HFFc6 (cell line): ENCODE measurements around the gene DPYSL3. TPM values are rescaled to one million over a fixed set of nuclear protein-coding genes. Genes with fewer than 3 reads are reported as not detected.

Experiments
- DNase-seq: peaks from one replicate; pipeline ENCODE4 v3.0.0-alpha.2; 2018
- H3K27ac Mint-ChIP-seq: 2 replicates; pipeline ENCODE4 v1.8.0; 2020; ENCODE audit warnings: mild to moderate bottlenecking, mixed read lengths
- H3K27me3 Mint-ChIP-seq: 2 replicates; pipeline ENCODE4 v1.8.0; 2021; ENCODE audit warnings: mild to moderate bottlenecking, moderate library complexity, mixed read lengths; ENCODE audit not compliant: insufficient read depth
- H3K36me3 Mint-ChIP-seq: 2 replicates; pipeline ENCODE4 v1.8.0; 2021; ENCODE audit warnings: low read depth, mixed read lengths
- H3K4me1 Mint-ChIP-seq: 2 replicates; pipeline ENCODE4 v1.8.0; 2020; ENCODE audit warnings: low read depth, mixed read lengths
- H3K4me3 Mint-ChIP-seq: 2 replicates; pipeline ENCODE4 v1.8.0; 2020; ENCODE audit warnings: mild to moderate bottlenecking, moderate library complexity, mixed read lengths
- H3K9me3 Mint-ChIP-seq: 2 replicates; pipeline ENCODE4 v1.8.0; 2020; ENCODE audit warnings: mild to moderate bottlenecking, mixed read lengths
- CTCF ChIP-seq: fragments of 200-600 bp; sonication (generic); IDR thresholded peaks from 2 replicates; pipeline ENCODE4 v1.5.0; 2021; ENCODE audit warnings: antibody characterized with exemption, mild to moderate bottlenecking
- total RNA-seq, 6 experiments: library from RNA; stranded (reverse); fragmentation: NEBNext Ultra II Directional; extraction: Animal tissue kit (Norgen Biotek cat#: 25700); gene quantifications; 2 replicates in 1 of 6; 3 replicates in 5 of 6; pipeline ENCODE4 v1.2.3, GENCODE V29; 2021

The DPYSL3 gene
- total RNA-seq, 6 experiments from 2014 or later: 41.9 to 57.7 (median 55.3) TPM

DNA sequence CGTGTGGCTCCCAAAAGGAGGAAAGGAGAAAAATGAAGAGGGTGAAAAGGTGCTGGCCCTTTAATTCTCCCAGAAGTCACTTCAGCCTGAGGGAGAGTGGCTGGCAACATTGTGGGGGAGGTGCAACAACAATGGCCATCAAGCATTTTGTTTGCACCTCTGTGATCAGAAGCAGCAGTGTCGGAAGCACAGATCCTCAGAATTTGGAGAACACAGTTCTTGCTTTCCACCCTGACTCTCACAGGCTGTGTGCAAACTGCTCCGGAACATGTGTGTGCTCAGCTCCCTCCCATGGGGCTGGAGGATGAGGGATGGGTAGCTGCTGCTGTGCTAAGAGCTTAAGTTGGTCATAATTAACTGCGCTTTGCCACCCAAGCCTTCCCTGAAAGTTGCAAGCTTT, 127.1 kb downstream of the DPYSL3 start:
- H3K9me3 Mint-ChIP-seq: no peaks in the 10 kb centered on the region; the same call in 1 of the 2 replicates
- DNase-seq: no peak
- H3K27me3 Mint-ChIP-seq: peaks cover 1% of the 10 kb centered on the region
- H3K4me3 Mint-ChIP-seq: peak overlapping the region; percentile 87
- peak overlapping the region; percentile 68 for H3K27ac Mint-ChIP-seq
- peaks cover 20% of the 10 kb centered on the region for H3K4me1 Mint-ChIP-seq
- H3K36me3 Mint-ChIP-seq: no peaks in the 10 kb centered on the region
- TF ChIP-seq CTCF: no peak

DNA sequence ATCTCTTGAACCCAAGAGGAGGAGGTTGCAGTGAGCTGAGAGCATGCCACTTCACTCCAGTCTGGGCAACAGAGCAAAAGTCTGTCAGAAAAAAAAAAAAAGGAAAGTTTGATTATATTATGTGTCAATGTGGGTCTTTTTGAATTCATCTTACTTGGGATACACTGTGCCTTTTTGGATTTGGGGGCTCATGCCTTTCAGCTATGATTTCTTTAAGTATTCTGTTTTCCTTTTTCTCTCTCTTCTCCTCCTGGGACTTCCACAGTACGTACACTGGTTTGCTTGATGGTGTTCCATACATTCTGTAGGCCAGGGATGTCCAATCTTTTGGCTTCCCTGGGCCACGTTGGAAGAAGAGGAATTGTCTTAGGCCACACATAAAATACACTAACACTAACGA, 128.3 kb downstream of the DPYSL3 start:
- Mint-ChIP-seq H3K4me1 (peaks cover 20% of the 10 kb centered on the region), H3K9me3 (no peaks in the 10 kb centered on the region; the same call in 1 of the 2 replicates), H3K36me3 (no peaks in the 10 kb centered on the region), H3K27me3 (peaks cover 1% of the 10 kb centered on the region), H3K27ac (no peak overlapping the region), H3K4me3 (no peak overlapping the region)
- TF ChIP-seq CTCF: no peak
- no peak for DNase-seq

DNA sequence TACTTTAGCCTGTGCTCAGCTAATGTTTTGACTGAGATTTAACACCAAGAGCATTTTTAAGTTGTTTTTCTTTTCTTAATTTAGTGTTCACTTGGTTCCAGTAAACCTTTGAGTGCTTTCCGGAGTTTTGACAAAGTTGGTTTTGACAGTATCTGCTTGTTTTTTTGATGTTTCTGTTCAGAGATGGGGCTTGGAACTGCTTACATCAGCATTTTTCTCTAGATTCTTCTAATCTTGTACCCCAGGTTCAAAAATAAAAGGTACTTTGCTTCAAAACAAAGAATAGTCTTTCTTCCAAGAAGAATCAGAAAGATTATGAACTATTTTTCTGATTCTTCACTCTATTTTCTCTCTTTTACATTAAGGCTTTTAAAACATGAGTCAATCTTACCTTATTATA, 132.2 kb downstream of the DPYSL3 start:
- no peak overlapping the region for H3K27ac Mint-ChIP-seq
- H3K4me3 Mint-ChIP-seq: no peak overlapping the region
- no peaks in the 10 kb centered on the region; the same call in 1 of the 2 replicates for H3K9me3 Mint-ChIP-seq
- peaks cover 1% of the 10 kb centered on the region; the same call in 1 of the 2 replicates for H3K27me3 Mint-ChIP-seq
- TF ChIP-seq CTCF: no peak
- H3K4me1 Mint-ChIP-seq: peaks cover 8% of the 10 kb centered on the region
- H3K36me3 Mint-ChIP-seq: no peaks in the 10 kb centered on the region
- DNase-seq: no peak

DNA sequence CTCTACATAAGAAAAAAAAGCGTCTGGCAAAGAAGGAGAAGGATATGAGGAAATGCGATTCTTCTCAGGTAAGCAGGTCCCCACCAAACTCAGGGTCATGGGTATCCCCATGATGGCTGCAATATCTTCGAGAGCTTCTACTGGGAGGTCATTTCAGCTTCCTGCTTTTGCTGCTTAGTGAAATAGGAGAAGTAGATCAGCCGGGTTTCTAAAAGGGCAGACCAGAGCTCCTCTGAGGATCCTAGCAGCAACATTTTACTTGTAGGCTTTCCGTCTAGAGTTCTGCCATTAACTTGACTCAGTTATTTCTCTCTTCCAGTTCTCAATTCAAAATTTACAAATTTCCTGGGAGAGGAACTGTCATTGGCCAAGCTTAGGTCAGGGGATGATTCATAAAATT, 134.7 kb downstream of the DPYSL3 start:
- Mint-ChIP-seq H3K27ac (no peak overlapping the region), H3K36me3 (no peaks in the 10 kb centered on the region), H3K27me3 (no peaks in the 10 kb centered on the region; the same call in 1 of the 2 replicates), H3K4me3 (no peak overlapping the region), H3K9me3 (no peaks in the 10 kb centered on the region; the same call in 1 of the 2 replicates), H3K4me1 (0 out of 2 replicates have a peak, but pooled peaks cover 5% of the 10 kb centered on the region)
- TF ChIP-seq CTCF: no peak
- DNase-seq: no peak

GRCh38 chr5:147373328-147373727, 136.5 kb downstream of the DPYSL3 start:
- no peaks in the 10 kb centered on the region for H3K36me3 Mint-ChIP-seq
- H3K27ac Mint-ChIP-seq: no peak overlapping the region
- H3K9me3 Mint-ChIP-seq: no peaks in the 10 kb centered on the region; the same call in 1 of the 2 replicates
- no peak for DNase-seq
- no peaks in the 10 kb centered on the region; the same call in 1 of the 2 replicates for H3K27me3 Mint-ChIP-seq
- no peak for TF ChIP-seq CTCF
- H3K4me3 Mint-ChIP-seq: no peak overlapping the region
- H3K4me1 Mint-ChIP-seq: 0 out of 2 replicates have a peak, but pooled peaks cover 5% of the 10 kb centered on the region
